ENCODE data around the gene ETS1.
A peak's percentile ranks its signal among the peaks of the same experiment; 100 is the strongest.

ETS1 gene

GRCh38 chr11:128570632-128571031, 16.7 kb downstream of the ETS1 start:
- no peak for DNase-seq (ENCODE audit: low read depth)
- no peak for TF ChIP-seq POLR2A (IDR thresholded peaks at IDR 0.05; ENCODE audit: extremely low read depth, insufficient read length)
- no peak for TF ChIP-seq CTCF (IDR thresholded peaks at IDR 0.05; ENCODE audit: low read depth, low read length)
- no peak for TF ChIP-seq MAX (IDR thresholded peaks at IDR 0.05; ENCODE audit: low read depth, low read length)
- no peak for TF ChIP-seq MYC (IDR thresholded peaks at IDR 0.05; ENCODE audit: low read depth, low read length)

GRCh38 chr11:128569291-128569690, 18.1 kb downstream of the ETS1 start:
- no peak overlapping the region for H3K4me3 ChIP-seq (ENCODE audit: low read depth, low read length)
- TF ChIP-seq CTCF (IDR thresholded peaks at IDR 0.05; ENCODE audit: low read depth, low read length) (no peak), MYC (IDR thresholded peaks at IDR 0.05; ENCODE audit: low read depth, low read length) (no peak)
- no peak for DNase-seq (ENCODE audit: low read depth)

More at GRCh38 chr11:128570632-128571031, 16.7 kb downstream of the ETS1 start:
- no peak overlapping the region for H3K4me3 ChIP-seq (ENCODE audit: low read depth, low read length)

- no peak overlapping the region for H3K4me3 ChIP-seq (ENCODE audit: low read depth, low read length)
- DNase-seq (ENCODE audit: low read depth) = peak; percentile 48
- TF ChIP-seq POLR2A (IDR thresholded peaks at IDR 0.05; ENCODE audit: extremely low read depth, insufficient read length) (no peak), MYC (IDR thresholded peaks at IDR 0.05; ENCODE audit: low read depth, low read length) (no peak), CTCF (IDR thresholded peaks at IDR 0.05; ENCODE audit: low read depth, low read length) (no peak), MAX (IDR thresholded peaks at IDR 0.05; ENCODE audit: low read depth, low read length) (no peak)
Measured at GRCh38 chr11:128568166-128568778, 19.1 kb downstream of the ETS1 start.

- H3K4me3 ChIP-seq (ENCODE audit: low read depth, low read length) = no peak overlapping the region
- TF ChIP-seq POLR2A (IDR thresholded peaks at IDR 0.05; ENCODE audit: extremely low read depth, insufficient read length) (no peak), MYC (IDR thresholded peaks at IDR 0.05; ENCODE audit: low read depth, low read length) (no peak), CTCF (IDR thresholded peaks at IDR 0.05; ENCODE audit: low read depth, low read length) (no peak)
- no peak for DNase-seq (ENCODE audit: low read depth)
Measured at GRCh38 chr11:128567130-128567529, 20.2 kb downstream of the ETS1 start.

DNA sequence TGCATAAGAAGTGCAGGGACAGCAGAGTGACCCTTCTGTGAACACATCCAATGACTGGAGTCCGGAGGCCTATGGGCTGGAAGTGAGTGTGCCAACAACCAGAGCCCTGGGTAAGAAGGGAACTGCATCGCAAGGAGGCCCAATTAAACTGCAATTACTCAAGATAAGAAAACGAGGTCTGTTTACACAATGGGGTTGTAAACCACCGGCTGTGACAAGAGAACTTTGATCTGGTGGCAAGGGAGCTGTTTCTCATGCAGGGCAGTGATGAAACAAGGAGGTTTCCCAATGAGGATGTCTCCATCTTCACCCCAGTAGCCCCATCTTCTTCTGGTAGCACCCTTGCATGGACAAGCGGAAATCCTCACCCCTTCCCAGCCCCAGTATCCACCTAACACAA, 21.5 kb downstream of the ETS1 start:
- TF ChIP-seq CTCF (IDR thresholded peaks at IDR 0.05; ENCODE audit: low read depth, low read length) (no peak), MYC (IDR thresholded peaks at IDR 0.05; ENCODE audit: low read depth, low read length) (peak; percentile 74), POLR2A (IDR thresholded peaks at IDR 0.05; ENCODE audit: extremely low read depth, insufficient read length) (no peak), MAX (IDR thresholded peaks at IDR 0.05; ENCODE audit: low read depth, low read length) (peak; percentile 65)
- no peak overlapping the region for H3K4me3 ChIP-seq (ENCODE audit: low read depth, low read length)

DNA sequence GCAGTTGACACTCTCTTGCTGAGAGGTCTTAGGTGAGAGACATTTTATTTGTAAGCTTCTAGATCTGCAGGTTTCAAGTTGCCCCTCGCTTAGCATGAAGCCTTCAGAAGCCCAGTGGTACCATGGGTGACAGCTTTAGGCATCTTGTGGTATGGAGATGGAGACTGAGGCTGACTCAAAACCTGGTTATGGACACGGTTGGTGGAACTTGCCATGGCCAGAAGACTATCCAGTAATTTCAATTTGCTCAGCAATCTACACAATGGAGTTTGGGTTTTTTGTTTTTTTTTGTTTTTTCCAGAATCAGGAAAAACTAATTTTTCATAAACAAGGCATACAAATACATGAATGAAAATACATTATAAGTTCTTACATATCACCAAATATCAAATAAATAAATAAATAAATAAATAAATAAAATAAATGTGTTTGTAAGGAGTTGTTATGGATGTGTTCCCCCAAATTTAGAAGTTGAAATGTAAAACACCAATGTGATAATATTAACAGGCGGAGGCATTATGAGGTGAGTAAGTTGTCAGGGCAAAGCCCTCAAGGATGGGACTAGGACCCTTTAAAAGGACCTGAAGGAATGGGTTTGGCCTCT, 22.6 kb downstream of the ETS1 start:
- H3K4me3 ChIP-seq (ENCODE audit: low read depth, low read length) = peak overlapping the region; percentile 4
- TF ChIP-seq MAX (IDR thresholded peaks at IDR 0.05; ENCODE audit: low read depth, low read length) (no peak), MYC (IDR thresholded peaks at IDR 0.05; ENCODE audit: low read depth, low read length) (no peak), CTCF (IDR thresholded peaks at IDR 0.05; ENCODE audit: low read depth, low read length) (no peak), POLR2A (IDR thresholded peaks at IDR 0.05; ENCODE audit: extremely low read depth, insufficient read length) (no peak)
- no peak for DNase-seq (ENCODE audit: low read depth)

More for the DNA sequence above, 21.5 kb downstream of the ETS1 start:
- DNase-seq (ENCODE audit: low read depth) = peak; percentile 97
